ENCODE data around the gene YPEL3.

YPEL3 gene

DNA sequence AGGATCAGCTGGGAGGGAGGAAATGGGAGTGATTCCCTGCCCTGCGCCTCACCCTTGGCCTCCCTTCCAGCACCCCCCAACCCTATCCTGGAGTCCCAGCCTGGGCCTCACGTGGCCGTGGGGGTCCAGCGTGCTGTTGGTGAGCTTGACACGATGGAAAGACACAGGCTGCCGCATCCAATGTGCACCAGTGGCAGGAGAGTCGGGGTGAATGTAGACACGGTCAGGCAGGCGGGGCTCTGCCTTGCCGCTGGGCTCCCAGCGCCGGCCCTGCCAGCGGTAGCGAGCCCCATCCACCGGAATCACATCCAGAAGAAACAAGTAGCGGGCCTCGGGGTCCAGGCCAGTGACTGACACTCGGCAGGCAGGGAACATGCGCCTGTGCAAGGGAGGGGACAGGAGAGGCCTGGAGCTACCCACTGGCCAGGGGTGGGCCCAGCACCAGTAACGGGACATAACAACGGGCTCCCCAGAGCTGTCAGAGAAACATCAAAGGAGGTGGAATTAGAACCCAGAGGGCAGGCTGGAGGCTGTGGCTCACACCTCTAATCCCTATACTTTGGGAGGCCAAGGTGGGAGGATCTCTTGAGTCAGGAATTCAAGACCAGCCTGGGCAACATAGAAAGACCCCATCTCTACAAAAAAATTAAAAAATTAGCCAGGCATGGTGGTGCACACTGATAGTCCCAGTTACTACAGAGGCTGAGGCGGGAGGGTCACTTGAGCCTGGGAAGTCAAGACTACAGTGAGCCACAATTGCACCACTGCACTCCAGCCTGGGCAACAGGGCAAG lies 7.0 kb downstream of the YPEL3 start:
- no peak for DNase-seq

DNA sequence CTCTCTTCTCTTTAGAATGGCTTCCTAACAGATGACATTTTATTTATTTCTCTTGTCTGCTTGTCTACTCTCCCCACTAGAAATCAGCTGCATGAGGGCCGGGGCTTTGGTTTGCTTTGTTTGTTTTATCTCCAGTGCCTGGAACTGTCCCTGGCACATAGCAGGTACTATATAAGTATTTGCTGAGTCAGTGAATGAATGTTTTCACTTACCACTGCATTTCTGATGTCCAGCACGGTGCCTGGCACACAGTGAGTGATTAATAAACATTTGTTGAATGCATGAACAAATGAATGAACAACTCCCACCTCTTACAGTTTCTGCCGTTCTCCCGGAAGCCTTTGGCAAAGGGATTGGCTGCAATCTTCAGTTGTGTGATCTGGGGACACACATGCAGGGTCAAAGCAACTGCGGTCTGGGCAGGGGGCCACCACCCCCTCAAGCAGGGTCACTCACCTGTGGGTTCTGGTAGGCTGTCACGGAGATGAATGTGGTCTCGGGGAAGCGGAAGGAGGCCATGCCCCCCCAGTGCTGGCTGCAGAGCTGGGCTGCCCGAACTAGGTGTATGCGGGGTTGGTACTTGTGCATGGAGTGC lies 7.7 kb downstream of the YPEL3 start:
- DNase-seq = no peak

DNA sequence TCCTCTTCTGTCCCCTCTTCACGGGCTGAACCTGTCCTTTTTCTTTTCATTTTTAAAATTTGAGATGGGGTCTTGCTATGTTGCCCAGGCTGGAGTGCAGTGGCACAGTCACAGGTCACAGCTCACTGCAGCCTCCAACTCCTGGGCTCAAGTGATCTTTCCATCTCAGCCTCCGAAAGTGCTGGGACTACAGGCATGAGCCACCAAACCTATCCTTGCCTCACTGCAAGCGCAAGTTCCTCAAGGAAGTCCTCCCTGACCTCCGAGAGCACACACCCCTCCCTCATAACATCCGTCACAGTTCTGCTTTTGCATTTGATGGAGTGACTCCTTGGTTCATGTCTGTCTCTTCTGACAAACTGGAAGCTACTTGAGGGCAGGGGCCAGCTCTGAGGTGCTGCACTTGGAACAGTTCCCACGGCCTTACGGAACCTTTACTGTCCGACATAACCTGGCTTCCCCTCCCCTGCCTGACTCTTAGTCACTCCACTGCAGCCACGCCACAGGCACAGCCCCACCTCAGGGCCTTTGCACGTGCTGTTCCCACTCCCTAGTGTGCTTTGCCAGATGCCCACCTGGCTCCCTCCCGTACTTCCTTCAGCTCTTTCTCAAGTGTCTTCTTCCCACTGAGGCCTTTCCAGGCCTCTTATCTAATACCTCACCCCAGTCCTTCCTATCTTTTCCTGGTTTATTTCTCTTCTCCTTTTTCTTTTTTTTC lies 8.7 kb downstream of the YPEL3 start:
- no peak for DNase-seq

DNA sequence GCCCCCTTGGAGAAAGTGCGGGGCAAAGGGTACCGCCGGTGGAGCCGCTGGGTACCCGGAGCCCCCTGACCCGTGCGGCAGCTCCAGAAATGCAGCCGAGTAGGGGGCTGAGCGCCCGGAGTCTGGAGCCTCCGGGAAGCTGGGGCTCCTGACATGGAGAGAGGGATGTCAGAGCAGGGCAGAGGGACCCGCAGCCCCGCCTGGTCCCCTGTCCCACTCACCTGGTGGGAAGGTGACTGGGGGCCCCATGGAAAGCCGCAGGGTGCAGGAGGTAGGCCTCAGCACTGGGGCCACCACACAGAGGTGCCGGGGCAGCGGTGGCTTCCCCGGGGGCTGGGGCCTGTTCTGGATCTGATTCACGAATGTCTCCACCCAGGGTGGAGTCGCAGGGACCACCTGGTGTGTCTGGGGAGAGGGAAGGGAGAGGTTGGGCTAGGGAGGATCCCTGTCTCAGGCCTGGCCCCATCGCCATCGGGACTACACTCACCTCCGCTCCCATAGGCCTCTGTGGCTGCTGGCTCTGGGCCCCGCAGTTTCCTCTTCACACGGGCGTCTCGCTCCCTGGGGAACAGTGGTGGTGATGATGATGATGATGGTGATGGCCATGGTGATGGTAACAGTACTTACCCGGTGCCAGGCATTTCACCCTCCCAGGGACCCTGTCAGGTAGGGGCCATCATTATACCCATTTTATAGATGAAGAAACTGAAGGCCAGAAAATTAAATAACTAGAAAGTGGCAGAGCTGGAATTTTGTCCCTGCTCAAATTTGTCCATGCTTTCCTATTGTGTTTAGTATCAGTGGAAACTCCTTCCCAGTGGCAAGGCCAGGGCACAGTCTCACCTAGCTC lies 9.5 kb downstream of the YPEL3 start:
- DNase-seq = no peak

DNA sequence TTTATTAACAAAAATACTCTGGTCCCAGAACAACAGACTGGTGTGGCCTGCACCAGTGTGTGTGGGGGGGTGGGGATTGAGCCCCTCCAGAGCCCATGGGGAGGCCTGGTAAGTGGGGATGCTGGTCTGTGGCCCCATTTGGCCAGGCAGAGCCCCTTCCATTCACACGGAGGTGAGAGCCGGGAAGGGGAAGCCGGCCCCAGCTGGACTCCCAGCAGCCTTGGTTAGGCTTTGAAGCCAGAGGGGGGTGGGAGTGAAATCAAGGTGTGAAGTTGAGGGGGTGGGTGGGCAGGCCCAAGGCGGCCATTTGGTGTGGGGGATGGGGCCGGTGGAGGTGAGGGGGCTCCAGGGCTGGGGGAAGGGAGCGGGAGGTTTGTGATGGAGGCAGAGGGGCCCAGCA lies 10.2 kb downstream of the YPEL3 start:
- DNase-seq = no peak

DNA sequence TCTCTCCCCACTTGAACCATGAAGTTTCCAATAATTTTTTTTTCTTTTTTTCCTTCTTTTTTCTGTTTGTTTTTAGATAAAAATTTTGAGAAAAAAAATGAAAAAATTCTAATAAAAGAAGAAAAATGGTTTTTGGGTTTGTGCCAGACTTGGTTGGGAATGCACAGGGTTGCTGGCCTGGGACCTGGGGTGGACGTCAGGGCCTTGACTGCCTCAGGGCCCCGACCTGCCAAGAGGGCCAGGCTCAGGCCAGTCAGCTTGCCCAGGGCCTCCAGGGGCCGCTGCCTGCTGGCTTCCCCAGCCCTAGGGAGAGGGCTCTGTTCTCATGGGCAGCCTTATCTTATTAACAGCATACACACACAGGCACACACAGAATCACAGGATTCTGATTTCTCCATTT lies 10.8 kb downstream of the YPEL3 start:
- no peak for DNase-seq

DNA sequence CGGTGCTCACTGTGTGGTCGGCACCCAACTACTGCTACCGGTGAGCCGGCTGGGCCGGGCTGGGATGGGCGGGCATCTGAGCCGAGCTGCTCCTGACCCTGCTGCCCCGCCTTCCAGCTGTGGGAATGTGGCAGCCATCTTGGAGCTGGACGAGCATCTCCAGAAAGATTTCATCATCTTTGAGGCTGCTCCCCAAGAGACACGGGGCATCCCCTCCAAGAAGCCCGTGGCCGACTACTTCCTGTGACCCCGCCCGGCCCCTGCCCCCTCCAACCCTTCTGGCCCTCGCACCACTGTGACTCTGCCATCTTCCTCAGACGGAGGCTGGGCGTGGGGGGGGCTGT lies 11.2 kb downstream of the YPEL3 start:
- no peak for DNase-seq

DNA sequence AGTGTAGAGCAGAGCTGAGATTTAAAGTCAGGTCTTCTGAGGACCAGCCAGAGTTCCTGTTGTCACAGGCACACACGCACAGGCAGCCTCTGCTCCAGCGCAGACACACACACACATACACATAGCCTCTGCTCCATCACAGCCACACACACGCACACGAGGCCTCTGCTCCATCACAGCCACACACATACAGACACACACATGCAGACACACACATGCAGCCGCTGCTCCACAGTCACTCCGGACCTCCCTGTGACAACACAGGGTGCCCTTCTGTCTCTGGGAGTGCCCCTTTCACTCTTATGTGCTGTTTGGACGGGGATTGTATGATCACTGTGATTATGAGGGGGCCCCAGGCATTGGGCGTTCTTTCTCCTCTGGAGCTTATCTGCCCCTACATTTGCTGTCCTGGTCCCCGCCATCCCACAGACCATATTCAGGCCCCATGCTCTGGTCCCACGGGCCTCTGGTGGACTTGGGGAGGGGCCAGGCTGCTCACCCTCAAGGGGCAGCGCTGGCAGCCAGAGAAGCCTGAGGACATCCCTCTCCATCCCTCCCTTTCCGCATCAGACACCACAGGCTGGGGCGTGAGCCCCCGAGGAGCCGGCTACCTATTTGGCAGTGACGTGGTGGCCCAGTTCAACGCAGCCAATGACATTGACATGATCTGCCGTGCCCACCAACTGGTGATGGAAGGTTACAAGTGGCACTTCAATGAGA lies 11.8 kb downstream of the YPEL3 start:
- no peak for DNase-seq

DNA sequence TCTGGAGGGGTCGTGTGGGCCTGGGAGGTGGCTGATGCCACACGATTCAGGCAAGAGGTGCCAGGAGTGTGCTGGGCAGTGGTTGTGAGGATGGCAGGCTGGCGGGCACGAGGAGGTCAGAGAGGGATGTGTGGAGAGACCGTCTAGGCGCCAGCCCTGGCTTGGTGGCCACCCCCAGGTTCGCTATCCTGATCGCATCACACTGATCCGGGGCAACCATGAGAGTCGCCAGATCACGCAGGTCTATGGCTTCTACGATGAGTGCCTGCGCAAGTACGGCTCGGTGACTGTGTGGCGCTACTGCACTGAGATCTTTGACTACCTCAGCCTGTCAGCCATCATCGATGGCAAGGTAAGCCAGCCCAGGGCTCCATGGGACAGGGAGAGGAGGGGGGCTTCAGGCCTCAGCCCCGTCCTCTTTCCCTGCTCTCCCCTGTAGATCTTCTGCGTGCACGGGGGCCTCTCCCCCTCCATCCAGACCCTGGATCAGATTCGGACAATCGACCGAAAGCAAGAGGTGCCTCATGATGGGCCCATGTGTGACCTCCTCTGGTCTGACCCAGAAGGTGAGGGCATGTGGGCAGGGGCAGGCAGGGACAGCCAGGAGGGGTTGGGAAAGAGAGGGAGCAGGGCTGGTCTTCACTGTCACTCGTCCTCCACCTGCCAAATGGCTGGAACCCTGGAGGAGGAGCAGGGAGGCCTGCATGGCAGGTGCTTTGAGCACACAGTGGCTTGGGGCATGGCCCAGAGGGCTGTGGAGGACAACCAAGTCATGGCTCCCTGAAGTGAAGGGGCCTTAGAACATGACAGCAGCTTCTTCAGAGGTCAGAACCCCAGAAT lies 12.6 kb downstream of the YPEL3 start:
- DNase-seq = no peak

DNA sequence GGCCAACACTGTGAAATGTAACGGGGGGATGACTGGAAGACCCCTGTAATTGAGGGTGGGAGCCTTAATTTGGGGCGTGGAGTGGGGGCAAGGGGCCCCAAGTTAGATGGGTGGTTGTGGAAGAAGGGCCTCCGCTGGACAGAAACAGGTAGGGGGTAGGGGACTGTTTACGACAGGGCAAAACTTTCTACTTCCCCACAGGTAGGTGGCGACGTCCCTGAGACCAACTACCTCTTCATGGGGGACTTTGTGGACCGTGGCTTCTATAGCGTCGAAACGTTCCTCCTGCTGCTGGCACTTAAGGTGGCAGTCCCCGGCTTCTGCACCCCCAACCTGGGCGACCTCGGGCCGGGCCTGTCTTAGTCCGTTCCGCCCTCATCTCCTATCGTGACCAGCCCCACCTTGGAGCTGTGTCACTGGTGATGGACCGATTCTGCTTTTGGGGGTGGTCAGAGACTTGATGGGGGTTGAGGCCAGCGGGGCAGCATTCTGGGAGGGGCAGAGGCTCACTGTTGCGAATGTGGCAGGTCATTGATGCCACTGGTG lies 13.4 kb downstream of the YPEL3 start:
- DNase-seq = no peak

DNA sequence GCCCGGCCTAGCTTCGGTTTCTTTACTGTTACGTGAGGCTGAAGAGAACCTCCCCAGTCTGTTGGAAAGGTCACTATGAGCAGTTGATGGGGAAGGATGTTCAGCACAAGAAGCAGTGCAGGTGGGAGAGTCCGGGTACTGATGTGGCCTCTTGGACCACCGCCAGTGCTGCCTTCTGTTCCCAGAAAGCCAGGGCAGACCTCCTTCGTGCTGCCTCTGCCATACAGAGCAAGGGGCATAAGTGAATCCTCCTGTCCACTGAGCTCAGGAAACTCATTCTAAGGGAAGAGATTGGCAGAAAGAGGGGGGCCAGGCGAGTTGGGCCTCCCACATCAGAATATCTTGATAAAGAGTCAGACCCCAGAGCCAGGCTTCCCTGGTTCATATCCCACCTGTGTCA lies 16.5 kb downstream of the YPEL3 start:
- no peak for DNase-seq

DNA sequence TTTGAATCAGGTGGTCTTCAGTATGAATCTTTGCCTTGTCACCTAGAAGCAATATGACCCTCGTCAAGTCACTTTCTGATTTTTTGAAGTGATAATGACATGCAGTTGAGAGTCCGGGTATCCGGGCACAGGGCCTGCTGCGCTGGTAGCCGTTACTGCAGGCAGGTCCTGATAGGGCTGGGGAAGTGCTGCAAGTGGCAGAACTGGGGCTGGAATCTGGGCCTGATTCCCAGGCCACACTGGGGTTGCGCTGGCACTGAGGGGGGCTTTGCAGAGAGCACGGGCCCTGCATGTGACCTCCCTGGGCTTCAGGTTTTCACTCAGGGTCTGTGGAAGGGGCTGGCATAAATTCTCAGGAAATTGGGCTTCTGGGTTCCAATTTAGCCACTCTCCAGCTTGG lies 17.3 kb downstream of the YPEL3 start:
- DNase-seq = no peak

DNA sequence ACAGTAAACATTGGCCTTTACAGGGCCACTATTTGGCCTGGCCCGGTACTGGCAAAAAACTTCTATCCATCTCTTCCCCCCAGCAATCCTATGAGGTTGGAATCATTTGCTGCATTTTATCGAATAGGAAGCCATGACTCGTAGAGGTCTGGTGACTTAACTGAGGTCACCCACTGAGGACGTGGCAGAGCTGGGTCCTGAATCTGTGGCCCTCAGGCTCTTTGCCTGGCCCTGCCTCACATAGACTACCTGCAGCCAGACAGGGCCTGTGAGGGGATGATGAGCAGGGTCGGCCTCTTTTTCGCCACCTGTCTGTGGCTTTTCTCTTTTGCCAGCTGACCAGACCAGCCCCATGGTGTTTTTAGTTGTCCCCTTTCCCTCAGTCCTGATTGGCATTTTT lies 18.4 kb downstream of the YPEL3 start:
- no peak for DNase-seq

DNA sequence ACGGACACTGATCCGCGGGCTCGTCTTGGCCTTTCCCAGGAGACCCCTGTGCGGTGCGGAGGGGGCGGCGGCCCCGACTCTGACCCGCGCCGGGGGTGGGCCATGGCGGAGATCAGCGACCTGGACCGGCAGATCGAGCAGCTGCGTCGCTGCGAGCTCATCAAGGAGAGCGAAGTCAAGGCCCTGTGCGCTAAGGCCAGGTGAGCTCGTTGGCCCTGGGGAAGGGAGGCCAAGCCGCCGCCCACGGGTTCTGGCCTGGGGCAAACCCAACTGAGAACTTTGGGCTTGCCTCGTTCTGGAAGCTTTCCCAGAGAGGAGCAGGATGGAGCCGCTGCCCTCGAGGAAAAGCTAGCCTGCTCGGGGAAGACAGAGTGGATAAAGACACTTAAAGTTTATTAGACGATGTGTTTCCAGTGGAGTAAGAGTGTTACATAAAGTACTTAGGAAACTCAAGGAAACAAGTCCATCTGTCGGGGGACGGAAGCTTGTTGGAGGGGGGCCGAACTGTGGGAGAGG lies 19.7 kb downstream of the YPEL3 start:
- DNase-seq = no peak

DNA sequence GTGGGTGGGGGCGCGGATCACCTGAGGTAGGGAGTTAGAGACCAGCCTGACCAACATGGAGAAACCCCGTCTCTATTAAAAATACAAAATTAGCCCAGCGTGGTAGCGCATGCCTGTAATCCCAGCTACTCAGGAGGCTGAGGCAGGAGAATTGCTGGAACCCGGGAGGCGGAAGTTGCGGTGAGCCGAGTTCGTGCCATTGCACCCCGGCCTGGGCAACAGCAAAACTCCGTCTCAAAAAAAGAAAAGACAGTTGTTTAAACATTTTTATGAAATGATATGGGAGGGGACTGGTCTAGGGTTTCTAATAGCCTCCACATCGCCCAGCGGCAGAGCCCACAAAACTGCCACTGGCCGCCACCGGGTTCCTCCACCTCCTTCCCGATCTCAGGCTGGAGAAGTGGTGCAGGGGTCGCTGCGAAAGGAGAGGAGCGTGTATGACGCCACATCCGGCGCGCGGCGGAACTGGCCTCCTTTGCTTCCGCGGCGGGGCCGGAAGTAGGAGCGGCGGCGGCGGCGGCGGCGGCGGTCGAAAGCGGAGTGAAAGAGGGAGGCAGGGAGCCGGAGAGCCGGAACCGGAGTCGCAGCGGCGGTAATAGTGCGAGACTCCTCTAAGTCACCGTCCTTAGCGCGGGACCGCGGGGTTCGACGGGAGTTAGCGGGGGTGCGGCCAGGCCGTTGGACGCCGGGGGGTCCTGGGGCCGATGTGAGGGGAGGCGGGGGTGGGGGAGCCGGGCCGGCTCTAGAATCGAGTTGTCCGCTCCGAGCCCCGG lies 20.3 kb downstream of the YPEL3 start, which contains the start of gene PPP4C:
TSS of gene PPP4C (plus strand) at position 492 of the 773 bp plus-strand sequence. CDS start 384 bp downstream, outside the sequence.
- peak; percentile 95 for DNase-seq

DNA sequence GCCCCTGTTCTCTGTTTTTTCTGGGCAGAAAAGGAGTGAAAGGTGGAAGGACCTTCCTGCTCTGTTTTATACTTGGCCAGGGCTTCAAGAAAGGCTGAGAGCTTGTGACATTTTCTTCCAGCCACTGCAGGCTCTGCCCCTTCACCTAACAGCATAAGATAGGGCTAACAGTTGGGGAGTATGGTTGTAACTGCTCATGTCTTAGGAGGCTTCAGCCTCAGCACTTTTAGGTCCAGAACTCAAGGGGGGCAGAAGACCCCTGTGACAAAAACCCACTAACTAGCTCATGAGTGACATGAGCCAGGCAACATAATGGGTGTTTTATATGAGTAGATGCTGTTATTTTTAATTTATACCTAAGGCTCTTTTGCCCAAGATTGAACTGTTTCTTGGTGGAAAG lies 25.5 kb downstream of the YPEL3 start:
- DNase-seq = no peak

DNA sequence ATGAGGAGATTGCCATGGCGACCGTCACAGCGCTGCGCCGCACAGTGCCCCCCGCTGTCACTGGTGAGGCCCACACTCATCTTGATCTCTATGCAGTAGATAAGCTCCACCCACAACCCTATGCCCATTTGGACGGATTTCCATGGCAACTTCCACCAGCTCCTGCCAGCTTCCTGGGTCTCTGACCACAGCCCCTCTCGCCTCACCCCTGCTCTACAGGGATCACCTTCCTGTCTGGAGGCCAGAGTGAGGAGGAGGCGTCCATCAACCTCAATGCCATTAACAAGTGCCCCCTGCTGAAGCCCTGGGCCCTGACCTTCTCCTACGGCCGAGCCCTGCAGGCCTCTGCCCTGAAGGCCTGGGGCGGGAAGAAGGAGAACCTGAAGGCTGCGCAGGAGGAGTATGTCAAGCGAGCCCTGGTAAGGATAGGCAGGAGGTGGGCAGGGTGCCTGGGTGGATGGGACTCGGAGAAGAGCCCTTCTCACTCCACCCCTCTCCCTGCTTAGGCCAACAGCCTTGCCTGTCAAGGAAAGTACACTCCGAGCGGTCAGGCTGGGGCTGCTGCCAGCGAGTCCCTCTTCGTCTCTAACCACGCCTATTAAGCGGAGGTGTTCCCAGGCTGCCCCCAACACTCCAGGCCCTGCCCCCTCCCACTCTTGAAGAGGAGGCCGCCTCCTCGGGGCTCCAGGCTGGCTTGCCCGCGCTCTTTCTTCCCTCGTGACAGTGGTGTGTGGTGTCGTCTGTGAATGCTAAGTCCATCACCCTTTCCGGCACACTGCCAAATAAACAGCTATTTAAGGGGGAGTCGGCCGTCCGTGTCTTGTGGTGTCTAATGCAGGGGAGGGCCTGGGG lies 26.2 kb downstream of the YPEL3 start:
- no peak for DNase-seq

DNA sequence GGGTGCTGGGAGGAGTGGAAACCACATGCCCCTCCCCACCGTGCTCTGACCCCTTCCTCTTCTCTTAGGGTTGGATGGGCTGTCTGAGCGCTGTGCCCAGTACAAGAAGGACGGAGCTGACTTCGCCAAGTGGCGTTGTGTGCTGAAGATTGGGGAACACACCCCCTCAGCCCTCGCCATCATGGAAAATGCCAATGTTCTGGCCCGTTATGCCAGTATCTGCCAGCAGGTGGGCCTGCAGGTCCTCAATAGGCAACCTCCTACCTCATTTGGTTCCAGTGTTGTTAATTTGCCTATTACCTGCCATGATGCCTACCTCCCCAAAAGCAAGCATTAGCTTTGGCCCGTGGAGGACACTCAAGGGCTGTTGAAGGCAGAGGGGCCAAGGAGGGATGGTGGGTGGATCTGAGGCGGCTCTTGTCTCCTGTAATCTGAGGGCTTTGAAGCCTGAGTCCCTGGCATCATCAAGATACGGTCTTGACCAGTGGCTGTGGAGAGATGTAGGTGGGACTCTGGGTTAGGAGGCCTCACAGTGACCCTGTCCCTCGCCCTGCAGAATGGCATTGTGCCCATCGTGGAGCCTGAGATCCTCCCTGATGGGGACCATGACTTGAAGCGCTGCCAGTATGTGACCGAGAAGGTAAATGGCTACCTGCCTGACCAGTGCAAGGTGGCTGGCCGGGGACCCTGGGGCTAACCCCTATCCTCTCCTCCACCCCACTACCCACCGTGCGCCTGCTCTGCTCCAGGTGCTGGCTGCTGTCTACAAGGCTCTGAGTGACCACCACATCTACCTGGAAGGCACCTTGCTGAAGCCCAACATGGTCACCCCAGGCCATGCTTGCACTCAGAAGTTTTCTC lies 27.0 kb downstream of the YPEL3 start:
- DNase-seq = no peak

Data from retina (tissue), 1 donor.